Stomach (tissue), 19 donors: ENCODE measurements around the gene CUL9. TPM values are rescaled to one million over a fixed set of nuclear protein-coding genes. Genes with fewer than 3 reads are reported as not detected.
"Not testable (repeated sequence)": the region's sequence is repeated elsewhere in the genome, so short reads cannot be mapped to it uniquely, and the experiment has no call there.

Experiments
- DNase-seq, 2 donors: peaks; one replicate each; pipeline versions ENCODE4 v3.0.0 to v3.0.0-alpha.2; 2013 to 2019
- H3K27ac ChIP-seq, 5 donors: fragments of 200-600 bp in 4 of 5; sonication (generic) in 4 of 5; one replicate each; pipeline ENCODE4 v1.5.1; 2013 to 2019; ENCODE audit warnings: mild to moderate bottlenecking in 1 of 5, moderate library complexity in 1 of 5
- H3K27me3 ChIP-seq, 3 donors: fragments of 200-600 bp; sonication (generic); one replicate each; pipeline ENCODE4 v1.5.1; 2017 to 2019; ENCODE audit warnings: mixed run types in 1 of 3
- H3K36me3 ChIP-seq, 4 donors: fragments of 200-600 bp; sonication (generic); 1 replicate in 3 of 4; 2 replicates in 1 of 4; pipeline ENCODE4 v1.5.1; 2016 to 2019
- H3K4me1 ChIP-seq, 4 donors: fragments of 200-600 bp; sonication (generic); one replicate each; pipeline ENCODE4 v1.5.1; 2016 to 2019
- H3K4me3 ChIP-seq, 4 donors: fragments of 200-600 bp; sonication (generic) in 3 of 4; one replicate each; pipeline ENCODE4 v1.5.1; 2016 to 2019; ENCODE audit warnings: mild to moderate bottlenecking in 1 of 4
- H3K9me3 ChIP-seq, 4 donors: fragments of 200-600 bp; sonication (generic); one replicate each; pipeline ENCODE4 v1.5.1; 2016 to 2019
- CTCF ChIP-seq, 7 experiments: fragments of 450-650 bp in 4 of 7; fragments of 200-600 bp in 3 of 7; sonication (generic) in 3 of 7; IDR thresholded peaks; one replicate each; pipeline ENCODE4 v1.5.1; 2016 to 2019; ENCODE audit warnings: antibody characterized with exemption in 7 of 7, control low read depth in 2 of 7, mild to moderate bottlenecking in 1 of 7
- EP300 ChIP-seq: sonication (generic); formaldehyde crosslinking; IDR thresholded peaks from one replicate; pipeline ENCODE4 v1.6.1; 2017; ENCODE audit warnings: antibody characterized with exemption
- POLR2A ChIP-seq, 4 donors: fragments of 450-650 bp; IDR thresholded peaks; one replicate each; pipeline ENCODE4 v1.6.1; 2016; ENCODE audit warnings: antibody characterized with exemption in 4 of 4, control low read depth in 2 of 4, mild to moderate bottlenecking in 1 of 4, moderate library complexity in 1 of 4
- POLR2AphosphoS5 ChIP-seq, 3 donors: sonication (generic); formaldehyde crosslinking; IDR thresholded peaks; one replicate each; pipeline ENCODE4 v1.6.1; 2016; ENCODE audit warnings: antibody characterized with exemption in 3 of 3
- WGBS, 5 donors: extraction: QIAGEN DNeasy Blood & Tissue Kit in 3 of 5; methylation state at CpG; one replicate each; pipeline versions ENCODE4 v1.1.5 to v1.1.7; 2013 to 2018; 5-methylcytosine and 5-hydroxymethylcytosine counted together
- intact Hi-C: fragments of 100-400 bp; cut with DNase I; formaldehyde crosslinking; loops from one replicate; pipeline ENCODE4 v1.15.1; 2023; ENCODE audit warnings: low total_unique reads
- long read RNA-seq, 10 donors: transcript quantifications; one replicate each; lab custom pipeline, GENCODE V29; 2026
- polyA plus RNA-seq, 3 donors: library from polyadenylated mRNA; stranded (reverse); fragments of 200-250 nt; gene quantifications; one replicate each; pipeline ENCODE4 v1.2.3, GENCODE V29; 2013
- total RNA-seq, 5 donors: library from RNA; depleted of rRNA; stranded (reverse); fragments of >200 nt; gene quantifications; one replicate each; pipeline versions ENCODE4 v1.1.0 to v1.2.3, GENCODE V29; 2014 to 2016
- donor health status: healthy with polysubstance abuse.
- donor health status: Bipolar disorder and iron deficiency.
- donor health status: healthy.

The CUL9 gene
- total RNA-seq (100 to 1,000 TPM in 1 of 5 donors, 10 to 100 TPM in 4; 22.8 to 120 (median 53.9) TPM), polyA plus RNA-seq (10 to 100 TPM; 35.7 to 49.7 (median 40.3) TPM)
- long read RNA-seq, donor 1, partial matches to known transcripts, result 32 of 93 reads
- long read RNA-seq, donor 1, other reads (novel, unspliced or antisense), result 61 of 93 reads
- long read RNA-seq, donor 2, partial matches to known transcripts, result 0 of 1 reads
- long read RNA-seq, donor 2, other reads (novel, unspliced or antisense), result 0 of 1 reads
- long read RNA-seq, donor 3, result 0 reads
- long read RNA-seq, donor 4, result 0 reads
- long read RNA-seq, donor 5, partial matches to known transcripts, result 24 of 108 reads
- long read RNA-seq, donor 5, other reads (novel, unspliced or antisense), result 83 of 108 reads
- long read RNA-seq, donor 6, partial matches to known transcripts, result 0 of 1 reads
- long read RNA-seq, donor 6, other reads (novel, unspliced or antisense), result 0 of 1 reads
- long read RNA-seq, donor 7, result 0 reads
- long read RNA-seq, donor 8, partial matches to known transcripts, result 23 of 104 reads
- long read RNA-seq, donor 8, other reads (novel, unspliced or antisense), result 81 of 104 reads
- long read RNA-seq, donor 9, result 0 reads
- long read RNA-seq, donor 10, result 0 reads

GRCh38 chr6:43181942-43182860 lies at the start of gene CUL9:
TSS of gene CUL9 (plus strand) at chr6:43182196. CDS start at chr6:43184311, 2,115 bp downstream.
- Histone ChIP-seq H3K4me1 (peaks cover 17 to 41% (median 29%) of the 10 kb centered on the region in 4 donors), H3K27me3 (no peaks in the 10 kb centered on the region), H3K9me3 (no peaks in the 10 kb centered on the region), H3K36me3 (peaks cover 41 to 66% (median 59%) of the 10 kb centered on the region in 4 donors), H3K27ac (peak within 1 kb of the TSS; percentile 49 to 86 (median 84)), H3K4me3 (peak within 1 kb of the TSS; percentile 69 to 95 (median 81))
- DNase-seq, result peak; percentile 88 to 95
- intact Hi-C loops, result no loop called here
- WGBS, 5 donors, result 0 to 1% (median 1%) methylated on average over 25 to 51 of the region's 51 CpGs
- TF ChIP-seq EP300, result no peak
- TF ChIP-seq POLR2A (IDR thresholded peaks at IDR 0.05), result peak in 1 of 4 donors; percentile 24
- peak; percentile 92 to 99 (median 92) for TF ChIP-seq POLR2AphosphoS5 (IDR thresholded peaks at IDR 0.05)
- peak in 1 of 7 experiments; percentile 12 for TF ChIP-seq CTCF (IDR thresholded peaks at IDR 0.05)

GRCh38 chr6:43138267-43138666 lies 43.7 kb upstream of the CUL9 start:
- Histone ChIP-seq H3K4me1 (peaks cover 3 to 6% (median 4%) of the 10 kb centered on the region in 4 donors), H3K36me3 (peaks cover 0 to 11% (median 4%) of the 10 kb centered on the region in 4 donors), H3K27me3 (no peaks in the 10 kb centered on the region), H3K27ac (no peak overlapping the region), H3K9me3 (no peaks in the 10 kb centered on the region), H3K4me3 (no peak overlapping the region)
- no peak for DNase-seq
- intact Hi-C loops, result no loop called here
- WGBS, 5 donors, result 94 to 99% (median 96%) methylated on average over 3 of the region's 3 CpGs
- TF ChIP-seq POLR2AphosphoS5 (IDR thresholded peaks at IDR 0.05) (no peak), EP300 (no peak), CTCF (IDR thresholded peaks at IDR 0.05) (no peak), POLR2A (IDR thresholded peaks at IDR 0.05) (no peak)

GRCh38 chr6:43139973-43140372 lies 42.0 kb upstream of the CUL9 start:
- H3K27me3 ChIP-seq, H3K9me3 ChIP-seq, H3K27ac ChIP-seq, DNase-seq, H3K4me3 ChIP-seq: not testable (repeated sequence)
- 87 to 91% (median 90%) methylated on average over 11 of the region's 11 CpGs for WGBS, 5 donors
- Histone ChIP-seq H3K36me3 (peaks cover 0 to 11% (median 6%) of the 10 kb centered on the region in 4 donors), H3K4me1 (peaks cover 10 to 15% (median 12%) of the 10 kb centered on the region in 4 donors)
- intact Hi-C loops, result loop anchor here (5.0 to 10.0 kb wide), 2 partner anchors 65 to 238 kb away; partner anchors contain the start of gene PTK7

- Histone ChIP-seq H3K27me3 (no peaks in the 10 kb centered on the region), H3K27ac (no peak overlapping the region), H3K4me3 (no peak overlapping the region), H3K9me3 (no peaks in the 10 kb centered on the region), H3K36me3 (peaks cover 0 to 12% (median 7%) of the 10 kb centered on the region in 4 donors), H3K4me1 (peaks cover 10 to 15% (median 12%) of the 10 kb centered on the region in 4 donors)
- TF ChIP-seq POLR2A (IDR thresholded peaks at IDR 0.05), result no peak
- TF ChIP-seq CTCF (IDR thresholded peaks at IDR 0.05), result no peak
- TF ChIP-seq POLR2AphosphoS5 (IDR thresholded peaks at IDR 0.05), result no peak
- TF ChIP-seq EP300, result no peak
- no peak for DNase-seq
- intact Hi-C loops, result loop anchor here (5.0 to 10.0 kb wide), 2 partner anchors 67 to 239 kb away; partner anchors contain the start of gene PTK7
- WGBS, 5 donors, result 90 to 95% (median 93%) methylated on average over 16 of the region's 16 CpGs
Observed at GRCh38 chr6:43141644-43142043, 40.4 kb upstream of the CUL9 start.
